GM06990 (cell line): Measurements from ENCODE around the gene TPRG1.
A peak's percentile ranks its signal among the peaks of the same experiment; 100 is the strongest.

Source experiments
- DNase-seq: peaks from one replicate; pipeline ENCODE4 v3.0.0-alpha.2; 2011; ENCODE audit not compliant: insufficient read length; ENCODE audit errors: extremely low read depth
- H3K27me3 ChIP-seq: replicated peaks from 2 replicates; pipeline ENCODE4 v1.6.0; 2011; ENCODE audit warnings: low read length; ENCODE audit not compliant: control insufficient read depth, insufficient read depth
- H3K36me3 ChIP-seq: 2 replicates; pipeline ENCODE4 v1.5.1; 2011; ENCODE audit warnings: low read length; ENCODE audit not compliant: control insufficient read depth, insufficient read depth
- H3K4me3 ChIP-seq: replicated peaks from 2 replicates; pipeline ENCODE4 v1.5.1; 2011; ENCODE audit warnings: low read depth, mild to moderate bottlenecking, control low read depth, low read length
- CTCF ChIP-seq: IDR thresholded peaks from 2 replicates; pipeline ENCODE4 v1.5.1; 2011; ENCODE audit warnings: low read length, control low read depth, mild to moderate bottlenecking, inconsistent platforms; ENCODE audit not compliant: insufficient read depth, poor library complexity, severe bottlenecking

TPRG1 gene

GRCh38 chr3:189312866-189313265 lies 141.1 kb downstream of the TPRG1 start:
- no peak for TF ChIP-seq CTCF
- Histone ChIP-seq H3K4me3 (no peak overlapping the region), H3K27me3 (no peaks in the 10 kb centered on the region), H3K36me3 (no peaks in the 10 kb centered on the region; the same call in 1 of the 2 replicates)
- no peak for DNase-seq

- DNase-seq, result no peak
- no peak overlapping the region for H3K4me3 ChIP-seq
- H3K36me3 ChIP-seq, result no peaks in the 10 kb centered on the region; the same call in none of the 2 replicates
- H3K27me3 ChIP-seq, result no peaks in the 10 kb centered on the region
- no peak for TF ChIP-seq CTCF
Measured at GRCh38 chr3:189316296-189317019, 144.7 kb downstream of the TPRG1 start.

GRCh38 chr3:189317911-189318310 lies 146.1 kb downstream of the TPRG1 start:
- H3K36me3 ChIP-seq, result no peaks in the 10 kb centered on the region; the same call in none of the 2 replicates
- H3K27me3 ChIP-seq, result no peaks in the 10 kb centered on the region
- no peak for TF ChIP-seq CTCF
- DNase-seq, result no peak
- H3K4me3 ChIP-seq, result no peak overlapping the region

GRCh38 chr3:189320511-189320910 lies 148.7 kb downstream of the TPRG1 start:
- H3K36me3 ChIP-seq, result no peaks in the 10 kb centered on the region; the same call in none of the 2 replicates
- no peak overlapping the region for H3K4me3 ChIP-seq
- TF ChIP-seq CTCF, result no peak
- no peaks in the 10 kb centered on the region for H3K27me3 ChIP-seq
- no peak for DNase-seq

- no peak overlapping the region for H3K4me3 ChIP-seq
- DNase-seq, result no peak
- H3K27me3 ChIP-seq, result no peaks in the 10 kb centered on the region
- no peak for TF ChIP-seq CTCF
- no peaks in the 10 kb centered on the region; the same call in 1 of the 2 replicates for H3K36me3 ChIP-seq
Measured at GRCh38 chr3:189322339-189322738, 150.6 kb downstream of the TPRG1 start.

- no peak for TF ChIP-seq CTCF
- peak; percentile 85 for DNase-seq
- Histone ChIP-seq H3K36me3 (no peaks in the 10 kb centered on the region; the same call in 1 of the 2 replicates), H3K4me3 (no peak overlapping the region), H3K27me3 (no peaks in the 10 kb centered on the region)
Measured at GRCh38 chr3:189324538-189325138, 152.9 kb downstream of the TPRG1 start.
